A172 (cell line): Measurements from ENCODE around the gene LARP4B. TPM values are rescaled to one million over a fixed set of nuclear protein-coding genes. Genes with fewer than 3 reads are reported as not detected.

Experiments used
- DNase-seq: peaks from one replicate; pipeline ENCODE4 v3.0.0-alpha.2; 2015; ENCODE audit warnings: low spot score
- total RNA-seq: library from RNA; depleted of rRNA; stranded (reverse); fragments of >200 nt; shearing (Covaris generic); gene quantifications from 2 replicates; pipeline ENCODE4 v1.2.3, GENCODE V29; 2014

Gene LARP4B
- total RNA-seq, 1 experiment from 2014 or later, result 55.7 TPM

DNA sequence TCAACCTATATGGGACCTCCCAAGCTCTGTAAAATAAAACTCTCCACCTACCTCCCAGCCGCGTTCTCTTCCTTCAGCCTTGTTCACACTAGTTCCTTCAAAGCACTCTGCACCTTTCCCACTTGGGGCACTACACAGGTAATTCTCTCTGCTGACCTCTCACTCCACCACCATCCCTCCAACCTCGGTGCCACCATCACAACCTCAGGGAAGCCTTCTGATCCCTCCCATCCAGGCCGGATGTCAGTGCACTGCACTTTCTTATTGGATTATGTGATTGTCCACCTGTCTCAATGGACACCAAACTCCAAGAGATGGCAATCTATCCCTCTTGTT, 7.0 kb downstream of the LARP4B start:
- DNase-seq, result no peak

DNA sequence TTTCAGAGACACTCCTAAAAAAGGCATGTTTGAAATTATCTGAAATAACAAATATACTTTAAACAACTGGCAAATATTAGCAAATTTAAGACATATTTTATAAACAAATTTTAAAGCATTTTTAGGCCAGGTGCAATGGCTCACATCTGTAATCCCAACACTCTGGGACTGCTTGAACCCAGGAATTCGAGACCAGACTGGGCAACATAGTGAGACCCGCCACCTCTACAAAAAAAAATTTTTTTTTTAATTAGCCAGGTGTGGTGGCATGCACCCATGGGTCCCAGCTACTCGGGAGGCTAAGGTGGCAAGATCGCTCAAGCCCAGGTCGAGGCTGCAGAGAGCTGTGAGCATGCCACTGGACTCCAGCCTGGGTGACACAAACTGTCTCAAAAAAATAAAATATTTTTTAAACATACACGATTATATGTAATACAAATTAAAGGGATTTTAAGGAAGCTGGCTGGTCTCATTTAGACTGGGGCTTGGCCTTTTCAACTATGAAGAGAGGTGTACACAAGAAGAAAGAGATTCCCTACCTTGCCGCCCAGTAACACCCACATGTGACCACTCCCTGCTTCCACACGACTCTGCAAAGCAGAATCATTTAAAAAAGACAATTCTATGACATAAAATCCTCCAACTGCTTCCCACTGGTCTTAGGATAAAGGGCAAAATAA, 7.5 kb downstream of the LARP4B start:
- DNase-seq, result no peak

DNA sequence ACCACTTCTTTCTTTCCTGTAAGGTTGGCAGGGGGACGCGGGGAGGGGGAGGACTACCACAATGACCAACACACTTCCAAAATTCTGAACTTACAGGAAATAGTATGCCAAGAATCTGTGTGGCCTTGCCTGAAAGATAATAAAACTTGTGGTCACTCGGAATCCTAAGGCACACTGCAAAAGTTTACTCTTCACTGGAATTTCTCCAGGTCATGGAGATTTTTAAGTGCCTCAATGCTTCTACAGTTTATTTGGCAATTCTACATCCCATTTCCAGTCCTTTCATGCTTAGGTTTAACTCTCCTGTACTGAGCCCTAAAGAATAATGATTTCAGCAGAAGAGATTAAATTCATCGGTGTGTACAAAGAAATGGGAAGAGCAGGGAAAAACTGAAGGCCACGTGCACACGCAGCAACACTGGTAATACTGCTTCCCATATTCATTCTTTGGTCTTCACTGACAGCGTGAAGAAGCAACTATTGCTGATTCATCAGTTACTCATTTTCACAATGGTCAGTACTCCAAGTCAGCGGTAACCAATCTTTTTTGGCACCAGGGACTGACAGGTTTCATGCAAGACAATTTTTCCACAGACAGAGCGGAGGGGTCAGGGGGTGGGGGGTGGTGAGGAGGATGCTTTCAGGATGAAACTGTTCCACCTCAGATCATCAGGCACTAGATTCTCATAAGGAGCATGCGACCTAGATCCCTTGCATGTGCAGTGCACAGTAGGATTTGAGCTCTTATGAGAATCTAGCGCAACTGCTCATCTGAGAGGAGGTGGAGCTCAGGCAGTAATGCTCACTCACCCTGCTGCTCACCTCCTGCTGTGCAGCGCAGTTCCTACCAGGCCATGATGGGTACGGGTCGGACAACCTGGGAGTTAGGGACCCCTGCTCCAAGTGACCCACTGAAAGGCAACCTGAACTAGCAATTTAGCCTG, 9.8 kb downstream of the LARP4B start:
- DNase-seq, result peak; percentile 58

DNA sequence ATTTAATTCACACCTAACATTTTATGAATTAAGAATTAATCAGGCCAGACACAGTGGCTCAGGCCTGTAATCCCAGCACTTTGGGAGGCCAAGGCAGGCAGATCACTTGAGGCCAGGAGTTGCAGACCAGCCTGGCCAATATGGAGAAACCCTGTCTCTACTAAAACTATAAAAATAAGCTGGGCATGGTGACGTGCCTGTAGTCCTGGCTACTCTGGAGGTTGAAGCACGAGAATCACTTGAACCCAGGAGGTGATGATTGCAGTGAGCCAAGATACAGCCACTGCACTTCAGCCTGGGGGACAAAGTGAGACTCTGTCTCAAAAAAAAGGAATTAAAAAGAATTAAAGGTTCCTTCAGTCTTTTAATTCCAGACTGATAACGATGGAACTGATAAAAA, 11.1 kb downstream of the LARP4B start:
- DNase-seq, result no peak

DNA sequence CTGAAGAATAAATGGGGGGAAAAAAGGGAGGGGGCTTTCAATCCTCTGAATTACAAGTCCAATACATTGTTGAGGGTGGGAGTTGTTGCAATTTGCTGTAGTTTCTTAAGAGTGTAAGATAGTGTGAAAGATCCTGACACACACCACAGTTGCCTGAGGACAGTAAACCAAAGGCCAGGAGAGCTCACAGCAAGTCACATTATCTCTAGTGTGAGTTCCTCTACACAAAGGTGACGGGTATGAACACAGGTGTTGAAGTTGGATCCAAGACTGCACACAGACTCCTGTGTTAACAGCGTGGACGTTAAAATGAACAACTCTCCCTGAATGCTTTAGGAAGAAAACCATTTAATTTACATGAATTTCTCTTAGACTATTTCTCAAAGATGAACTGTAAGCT, 12.0 kb downstream of the LARP4B start:
- no peak for DNase-seq

DNA sequence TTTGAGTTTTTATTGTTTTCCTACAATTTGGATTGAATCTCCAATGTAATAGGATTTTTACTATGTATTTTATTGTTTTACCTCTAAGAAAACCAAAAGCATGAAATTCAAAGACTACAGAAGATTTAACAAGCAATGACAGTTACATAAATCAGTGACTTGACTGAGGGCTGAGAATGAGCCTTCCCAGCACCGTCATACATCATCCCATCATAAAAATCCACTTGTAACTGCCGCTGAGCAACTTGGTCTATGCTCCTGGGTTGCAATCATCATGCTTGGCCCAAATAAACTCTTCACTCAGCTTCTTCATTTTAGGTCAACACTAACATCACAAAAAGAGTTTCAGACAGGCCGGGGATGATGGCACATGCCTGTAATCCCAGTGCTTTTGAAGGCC, 13.5 kb downstream of the LARP4B start:
- no peak for DNase-seq

DNA sequence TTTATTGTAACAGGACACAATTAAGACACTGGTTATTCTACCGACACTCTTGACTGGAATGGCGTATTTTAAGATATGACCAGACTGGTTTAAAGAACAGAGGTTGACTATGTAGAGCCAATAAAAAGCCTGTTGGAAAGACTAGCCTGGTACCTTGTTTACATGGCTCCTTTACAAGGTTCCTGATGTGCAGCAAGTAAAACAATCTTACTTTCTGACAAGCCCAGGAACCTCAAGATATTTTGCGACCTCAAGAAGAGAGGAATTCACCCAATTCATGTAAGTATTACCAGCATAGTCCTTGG, 14.1 kb downstream of the LARP4B start:
- DNase-seq, result no peak

DNA sequence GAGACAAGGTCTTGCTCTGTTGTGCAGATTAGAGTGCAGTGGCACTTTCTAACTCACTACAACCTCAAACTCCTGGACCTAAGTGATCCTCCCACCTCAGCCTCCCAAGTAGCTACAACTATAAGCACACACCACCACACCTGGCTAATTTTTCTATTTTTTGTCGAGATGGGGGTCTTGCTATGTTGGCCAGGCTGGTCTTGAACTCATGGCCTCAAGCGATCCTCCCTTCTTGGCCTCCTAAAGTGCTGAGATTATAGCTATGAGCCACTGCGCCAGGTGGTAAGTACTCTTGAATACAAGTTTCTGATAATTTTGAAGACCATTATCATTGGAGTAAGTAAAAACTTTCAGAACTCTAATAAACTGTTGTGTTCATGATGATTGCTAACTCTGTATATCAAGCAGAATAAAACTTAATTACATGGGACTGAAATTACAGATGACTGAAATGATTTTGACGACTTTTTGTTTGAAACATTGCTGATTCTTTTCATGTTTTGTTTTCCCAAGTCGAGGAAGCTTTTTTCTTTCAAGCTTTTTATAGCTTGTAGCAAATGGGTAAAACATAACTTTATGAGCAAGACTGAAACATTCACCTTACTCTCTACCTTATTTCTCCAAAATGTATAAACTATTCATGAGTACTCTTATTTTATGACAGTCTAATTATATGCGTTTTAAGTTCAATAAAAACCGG, 14.6 kb downstream of the LARP4B start:
- DNase-seq, result no peak

DNA sequence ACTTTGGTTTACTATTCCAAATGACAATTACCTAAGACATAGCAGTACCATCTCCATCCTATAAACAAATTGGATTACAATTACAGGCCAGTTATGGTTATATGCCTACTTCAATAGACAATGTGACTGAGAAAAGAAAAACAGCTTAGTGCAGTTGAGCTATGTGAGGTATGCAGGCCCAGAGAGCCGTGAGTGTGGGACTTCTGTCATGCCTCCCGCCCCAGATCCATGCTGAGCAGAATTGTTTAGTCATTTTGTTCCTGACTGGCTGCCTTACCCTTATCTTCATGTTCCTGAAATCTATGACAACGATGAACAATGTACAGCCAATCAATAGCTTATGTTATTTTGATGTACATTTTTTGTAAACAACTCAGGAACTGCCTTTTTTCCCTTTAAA, 21.7 kb downstream of the LARP4B start:
- peak; percentile 11 for DNase-seq

DNA sequence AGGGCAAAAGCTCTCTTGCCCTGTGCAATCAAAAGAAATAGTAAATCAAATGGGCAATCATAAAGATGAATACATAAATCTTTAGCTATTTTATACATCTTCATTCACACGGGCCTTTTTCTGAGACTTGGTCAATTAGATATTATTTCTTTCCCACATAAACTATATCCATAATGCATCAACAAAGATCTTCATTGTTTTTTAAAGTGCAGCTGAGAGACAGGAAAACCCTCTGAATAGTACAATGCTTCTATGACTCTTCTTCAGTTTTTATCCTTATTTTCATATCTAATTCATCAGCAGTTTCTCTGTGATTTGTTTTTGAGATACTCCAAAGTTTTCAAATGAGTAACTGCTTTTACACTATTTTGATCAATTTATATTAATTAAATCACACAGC, 25.5 kb downstream of the LARP4B start:
- DNase-seq, result no peak

DNA sequence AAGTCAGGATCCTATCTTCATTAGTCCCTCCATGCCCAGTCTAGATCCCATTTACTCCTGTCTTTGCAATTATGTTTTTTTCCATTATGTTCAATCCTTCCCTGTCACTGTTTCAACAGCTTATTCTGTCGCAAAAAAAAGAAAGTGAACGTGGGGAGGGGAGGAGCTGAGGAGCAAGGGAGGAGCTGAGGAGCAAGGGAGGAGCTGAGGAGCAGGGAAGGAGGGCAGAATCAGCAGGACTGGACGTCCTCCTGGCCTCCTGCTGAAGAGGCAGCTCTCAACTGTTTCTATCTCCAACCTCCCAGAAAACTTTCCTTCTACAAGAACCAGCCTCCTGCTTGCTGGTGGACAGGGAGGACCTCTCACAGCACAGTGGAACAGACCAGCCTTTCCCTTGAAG, 26.0 kb downstream of the LARP4B start:
- no peak for DNase-seq

DNA sequence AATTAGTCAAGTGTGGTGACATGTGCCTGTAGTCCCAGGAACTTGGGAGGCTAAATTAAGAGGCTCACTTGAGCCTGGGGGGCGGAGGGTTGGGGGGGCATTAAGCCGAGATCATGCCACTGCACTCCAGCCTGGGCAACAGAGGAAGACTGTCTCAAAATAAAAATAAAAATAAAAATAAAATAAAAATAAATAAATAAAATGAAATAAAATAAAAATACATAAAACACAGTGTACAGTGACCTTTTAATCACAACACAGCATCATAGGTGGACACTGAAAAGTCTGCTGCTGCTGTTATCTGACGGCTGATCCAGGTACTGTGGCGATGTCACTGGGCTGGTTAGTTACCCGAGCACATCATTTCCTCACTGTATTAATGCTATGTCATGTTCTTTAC, 27.1 kb downstream of the LARP4B start:
- no peak for DNase-seq

DNA sequence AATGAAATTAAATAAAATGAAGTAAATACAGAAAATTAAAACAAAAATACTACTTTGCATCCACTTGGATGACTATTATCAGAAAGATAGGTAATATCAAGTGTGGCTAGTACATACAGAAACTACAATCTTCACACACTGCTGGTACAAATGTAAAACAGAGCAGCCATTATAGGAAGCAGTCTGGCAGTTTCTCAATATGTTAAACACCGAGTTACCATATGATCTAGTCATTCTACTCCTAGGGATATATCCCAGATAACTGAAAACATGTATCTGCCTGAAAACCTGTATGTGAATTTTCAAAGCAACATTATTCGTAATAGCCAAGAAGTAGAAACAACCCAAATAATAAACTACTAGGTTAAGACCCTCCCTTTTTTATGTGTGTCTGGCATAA, 33.4 kb downstream of the LARP4B start:
- DNase-seq, result no peak

DNA sequence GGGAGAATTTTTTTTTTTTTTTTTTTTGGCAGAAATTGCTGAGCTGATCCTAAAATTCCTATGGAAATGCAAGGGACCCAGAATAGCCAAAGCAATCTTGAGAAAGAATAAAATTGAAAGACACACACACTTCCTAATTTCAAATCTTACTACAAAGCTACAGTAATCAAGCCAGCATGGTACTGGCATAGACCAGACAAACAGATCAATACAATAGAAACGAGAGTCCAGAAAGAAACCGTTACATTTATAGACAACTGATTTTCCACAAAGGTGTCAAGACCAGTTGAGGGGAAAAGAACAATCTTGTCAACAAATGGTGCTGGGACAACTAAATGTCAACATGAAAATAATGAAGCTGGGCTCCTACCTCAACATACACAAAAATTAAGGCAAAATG, 34.5 kb downstream of the LARP4B start:
- no peak for DNase-seq

DNA sequence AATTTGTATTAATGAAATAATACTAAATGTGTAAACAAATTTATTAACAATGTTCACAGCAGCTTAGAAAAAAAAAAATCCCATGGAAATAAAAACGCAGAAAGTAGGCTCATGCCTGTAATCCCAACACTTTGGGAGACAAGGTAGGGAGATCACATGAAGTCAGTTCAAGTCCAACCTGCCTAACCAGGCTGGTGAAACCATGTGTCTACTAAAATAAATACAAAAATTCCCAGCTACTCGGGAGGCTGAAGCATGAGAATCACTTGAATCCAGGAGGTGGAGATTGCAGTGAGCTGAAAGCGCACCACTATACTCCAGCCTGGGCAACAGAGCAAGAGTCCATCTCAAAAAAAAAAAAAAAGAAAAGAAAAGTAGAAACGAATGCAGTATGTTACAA, 36.2 kb downstream of the LARP4B start:
- no peak for DNase-seq

DNA sequence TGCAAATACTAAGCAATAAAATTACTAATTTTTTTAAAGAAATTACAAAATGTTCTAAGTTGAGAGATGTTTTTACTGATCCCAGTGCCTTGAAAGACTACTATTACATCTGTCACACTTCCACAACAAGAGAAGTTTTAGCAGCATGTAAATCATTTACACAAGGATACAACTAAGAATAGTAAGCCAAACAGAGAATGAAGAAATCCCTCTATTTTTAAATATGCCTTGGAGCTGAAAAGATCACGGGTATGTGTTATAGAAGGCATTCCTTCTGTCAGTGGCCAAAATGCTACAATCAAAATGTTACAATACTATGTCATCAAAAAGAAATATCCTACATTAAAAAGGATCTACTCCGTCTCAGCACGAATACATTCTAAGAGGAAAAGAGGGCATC, 52.6 kb downstream of the LARP4B start:
- DNase-seq, result no peak

DNA sequence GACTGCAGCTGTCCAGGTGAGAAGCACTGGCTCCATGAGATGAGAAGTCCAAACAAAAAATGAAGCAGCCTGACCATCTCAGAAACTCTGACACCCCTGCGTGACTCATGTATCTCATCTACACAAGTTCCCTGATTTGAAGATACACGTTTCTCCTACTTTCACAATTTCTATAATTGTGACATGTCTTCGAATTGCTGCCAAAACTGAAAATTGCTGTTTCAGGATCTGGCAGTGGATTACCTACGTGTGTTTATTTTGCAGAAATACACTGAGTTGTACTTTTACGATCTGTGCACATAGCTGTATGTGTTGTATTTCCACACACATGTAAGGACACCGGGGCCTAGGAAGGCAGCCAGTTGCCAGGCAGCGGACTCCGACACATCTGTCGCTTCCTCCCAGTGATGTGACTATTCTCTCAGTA, 53.2 kb downstream of the LARP4B start:
- no peak for DNase-seq

DNA sequence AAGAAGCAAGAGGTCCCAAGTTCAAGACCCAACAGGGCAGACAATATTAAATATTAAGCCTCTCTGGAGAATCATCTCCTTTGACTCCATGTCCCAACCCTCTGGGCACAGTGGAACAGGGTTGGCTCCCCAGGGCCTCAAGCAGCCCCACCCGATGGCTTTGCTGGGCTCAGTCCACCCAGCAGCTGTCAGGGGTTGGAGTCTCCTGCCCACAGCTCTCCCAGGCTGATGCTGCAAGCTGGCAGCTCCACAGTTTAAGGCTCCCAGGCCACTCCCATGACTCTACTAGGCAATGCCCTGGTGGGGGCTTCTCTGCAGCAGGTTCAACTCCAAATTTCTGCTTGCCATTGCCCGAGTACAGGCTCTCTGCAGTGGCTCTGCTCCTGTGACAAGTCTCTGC, 55.1 kb downstream of the LARP4B start:
- no peak for DNase-seq

DNA sequence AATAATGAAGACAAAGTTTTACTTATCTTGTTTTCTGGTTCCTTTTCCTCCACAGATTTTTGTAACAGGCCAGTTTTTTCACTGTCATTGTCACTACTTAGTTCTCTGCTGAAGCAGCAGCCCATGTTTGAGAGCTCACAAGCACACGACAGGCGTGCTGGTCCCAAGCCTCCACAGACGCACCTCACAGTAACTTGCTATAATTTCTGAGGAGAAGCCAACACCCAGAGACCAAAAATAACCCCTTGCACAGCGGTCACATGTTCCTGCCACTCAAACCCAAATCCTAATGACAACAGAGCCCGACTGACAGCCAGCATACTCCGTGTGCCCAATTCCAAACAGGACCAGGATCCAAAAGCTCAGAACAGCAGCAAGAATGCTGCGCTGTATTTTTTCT, 58.5 kb downstream of the LARP4B start:
- no peak for DNase-seq

DNA sequence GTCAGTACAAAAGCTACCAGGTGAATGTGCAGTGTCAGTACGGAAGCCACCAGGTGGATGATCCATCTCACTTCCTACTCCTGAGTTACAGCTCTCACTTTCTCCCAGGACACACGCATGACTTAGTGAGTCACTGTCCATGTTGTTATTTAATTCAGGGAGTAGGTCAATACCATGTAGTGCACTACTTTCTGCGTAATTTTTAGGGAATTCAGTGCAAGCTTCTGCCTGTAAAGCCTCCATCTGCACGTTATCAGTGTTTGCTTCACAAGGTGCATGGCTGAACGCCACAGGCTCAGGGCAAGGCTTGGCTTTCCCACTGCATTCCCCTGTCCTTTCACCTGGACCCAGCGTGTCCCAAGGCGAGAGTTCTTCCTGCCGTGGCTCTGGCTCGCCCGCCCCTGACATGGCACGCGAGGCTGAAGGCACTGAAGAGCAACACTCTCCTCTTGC, 59.5 kb downstream of the LARP4B start:
- DNase-seq, result no peak

DNA sequence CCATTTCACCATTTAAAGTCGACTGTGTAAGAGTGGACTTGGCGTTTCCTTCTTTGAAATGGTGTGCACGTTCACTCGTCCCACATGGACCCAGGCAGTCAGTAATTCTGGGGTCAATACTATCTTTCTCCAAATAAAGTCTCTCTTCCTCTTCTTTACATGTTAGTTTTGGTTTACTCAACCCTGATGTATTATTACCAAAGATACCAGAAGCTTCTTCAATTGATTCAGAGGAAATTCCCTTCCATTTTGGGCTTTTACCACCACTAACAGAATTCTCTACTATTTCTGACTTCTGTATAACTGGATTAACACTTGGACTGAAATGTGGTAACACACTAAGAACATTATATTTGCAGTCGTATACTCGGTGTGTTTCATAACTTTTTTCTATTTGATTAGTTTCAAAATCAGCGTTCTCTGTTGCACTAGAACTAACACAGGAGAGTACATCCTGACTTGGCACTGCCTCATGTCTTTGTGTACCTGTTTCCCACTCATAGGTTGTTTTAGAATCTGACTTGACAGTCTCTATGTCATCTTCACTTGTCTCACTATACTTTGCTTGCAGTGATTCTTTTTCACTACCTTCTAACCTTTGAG, 60.8 kb downstream of the LARP4B start:
- DNase-seq, result no peak

DNA sequence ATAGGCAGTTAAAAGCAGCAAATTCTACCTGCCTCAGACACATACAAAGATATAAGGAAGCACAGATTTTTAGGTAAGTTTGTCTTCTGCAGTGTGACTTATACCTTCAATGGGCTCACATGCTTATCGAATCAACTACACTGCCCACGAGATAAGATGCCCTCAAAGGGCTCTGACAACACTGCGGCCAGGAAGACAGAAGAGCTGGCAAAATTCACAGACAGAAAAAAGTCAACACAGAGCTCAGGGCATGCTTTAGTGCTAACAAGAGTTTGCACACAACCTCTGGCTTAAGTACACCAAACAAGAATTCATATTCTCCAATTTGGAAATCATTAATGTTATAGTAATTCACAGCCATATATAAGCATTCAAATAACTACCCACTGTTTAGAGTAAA, 62.3 kb downstream of the LARP4B start:
- DNase-seq, result no peak

DNA sequence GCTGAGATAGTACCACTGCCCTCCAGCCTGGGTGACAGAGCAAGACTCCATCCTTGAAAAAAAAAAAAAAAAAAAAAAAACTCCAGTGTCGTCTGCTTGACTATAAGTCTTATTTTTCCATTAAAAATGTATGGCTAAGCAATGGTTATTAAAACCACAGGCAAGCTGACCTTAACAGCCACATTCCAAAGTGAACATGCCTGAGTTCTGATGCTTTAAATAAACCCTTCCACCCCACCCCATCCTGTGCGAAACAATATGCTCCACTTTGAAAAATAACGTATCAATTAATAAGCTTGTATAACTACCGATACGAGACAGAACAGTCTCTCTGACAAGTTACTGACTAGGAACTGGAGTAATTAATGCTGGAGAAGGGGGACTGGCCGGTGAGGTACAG, 63.7 kb downstream of the LARP4B start:
- DNase-seq, result no peak
